ENCODE results near the gene TSPO2. TPM values are rescaled to one million over a fixed set of nuclear protein-coding genes. Genes with fewer than 3 reads are reported as not detected.

Gene TSPO2
- total RNA-seq, 1 experiment from 2014 or later: not detected

- TF ChIP-seq CTCF (conservative IDR thresholded peaks at IDR 0.05; ENCODE audit: low read depth, low read length): no peak
- no peak for TF ChIP-seq EZH2 (IDR thresholded peaks at IDR 0.05; ENCODE audit: borderline replicate concordance, low read depth, low read length, poor library complexity, severe bottlenecking)
- no TSS peak for BruUV-seq (replicated peaks)
- Histone ChIP-seq H3K4me3 (ENCODE audit: low read depth, low read length, poor library complexity, severe bottlenecking) (no peak overlapping the region), H3K27me3 (replicated peaks; ENCODE audit: insufficient read depth, low read depth, low read length, poor library complexity) (no peaks in the 10 kb centered on the region), H3K27ac (ENCODE audit: low read depth, low read length, poor library complexity, severe bottlenecking) (no peak overlapping the region), H3K4me1 (ENCODE audit: insufficient read depth, low read length, poor library complexity, severe bottlenecking) (no peaks in the 10 kb centered on the region), H3K36me3 (ENCODE audit: insufficient read depth, low read length, poor library complexity, severe bottlenecking) (no peaks in the 10 kb centered on the region), H3K9me3 (ENCODE audit: low read depth, low read length, poor library complexity, severe bottlenecking) (no peaks in the 10 kb centered on the region)
- no peak for DNase-seq (ENCODE audit: low spot score)
- CTCF ChIA-PET: no interaction called here
- intact Hi-C loops (cut with micrococcal nuclease; ENCODE audit: unreplicated experiment): no loop called here
- POLR2A ChIA-PET (ENCODE audit: low non-redundant PET): no interaction called here
These were observed 1.2 kb upstream of the TSPO2 start for GRCh38 chr6:41040940-41041536.

GRCh38 chr6:41043151-41043550 lies 884 bp downstream of the TSPO2 start:
- Histone ChIP-seq H3K27ac (ENCODE audit: low read depth, low read length, poor library complexity, severe bottlenecking) (no peak overlapping the region), H3K4me3 (ENCODE audit: low read depth, low read length, poor library complexity, severe bottlenecking) (no peak overlapping the region), H3K27me3 (replicated peaks; ENCODE audit: insufficient read depth, low read depth, low read length, poor library complexity) (no peaks in the 10 kb centered on the region), H3K36me3 (ENCODE audit: insufficient read depth, low read length, poor library complexity, severe bottlenecking) (no peaks in the 10 kb centered on the region), H3K9me3 (ENCODE audit: low read depth, low read length, poor library complexity, severe bottlenecking) (no peaks in the 10 kb centered on the region), H3K4me1 (ENCODE audit: insufficient read depth, low read length, poor library complexity, severe bottlenecking) (no peaks in the 10 kb centered on the region)
- DNase-seq (ENCODE audit: low spot score): no peak
- ChIA-PET POLR2A (ENCODE audit: low non-redundant PET) (no interaction called here), CTCF (no interaction called here)
- BruUV-seq (replicated peaks): no TSS peak
- intact Hi-C loops (cut with micrococcal nuclease; ENCODE audit: unreplicated experiment): no loop called here
- TF ChIP-seq CTCF (conservative IDR thresholded peaks at IDR 0.05; ENCODE audit: low read depth, low read length) (no peak), EZH2 (IDR thresholded peaks at IDR 0.05; ENCODE audit: borderline replicate concordance, low read depth, low read length, poor library complexity, severe bottlenecking) (no peak)

- BruUV-seq (replicated peaks): no TSS peak
- TF ChIP-seq CTCF (conservative IDR thresholded peaks at IDR 0.05; ENCODE audit: low read depth, low read length) (no peak), EZH2 (IDR thresholded peaks at IDR 0.05; ENCODE audit: borderline replicate concordance, low read depth, low read length, poor library complexity, severe bottlenecking) (no peak)
- H3K4me3 ChIP-seq (ENCODE audit: low read depth, low read length, poor library complexity, severe bottlenecking): no peak overlapping the region
- ChIA-PET CTCF (no interaction called here), POLR2A (ENCODE audit: low non-redundant PET) (no interaction called here)
- DNase-seq (ENCODE audit: low spot score): no peak
- no peaks in the 10 kb centered on the region for H3K27me3 ChIP-seq (replicated peaks; ENCODE audit: insufficient read depth, low read depth, low read length, poor library complexity)
- no peaks in the 10 kb centered on the region for H3K4me1 ChIP-seq (ENCODE audit: insufficient read depth, low read length, poor library complexity, severe bottlenecking)
- H3K27ac ChIP-seq (ENCODE audit: low read depth, low read length, poor library complexity, severe bottlenecking): no peak overlapping the region
- H3K36me3 ChIP-seq (ENCODE audit: insufficient read depth, low read length, poor library complexity, severe bottlenecking): no peaks in the 10 kb centered on the region
- H3K9me3 ChIP-seq (ENCODE audit: low read depth, low read length, poor library complexity, severe bottlenecking): no peaks in the 10 kb centered on the region
- intact Hi-C loops (cut with micrococcal nuclease; ENCODE audit: unreplicated experiment): no loop called here
These were observed 3.4 kb downstream of the TSPO2 start for GRCh38 chr6:41045664-41046063.
